Measurements from ENCODE around the gene MAP1LC3B2.

Gene MAP1LC3B2

DNA sequence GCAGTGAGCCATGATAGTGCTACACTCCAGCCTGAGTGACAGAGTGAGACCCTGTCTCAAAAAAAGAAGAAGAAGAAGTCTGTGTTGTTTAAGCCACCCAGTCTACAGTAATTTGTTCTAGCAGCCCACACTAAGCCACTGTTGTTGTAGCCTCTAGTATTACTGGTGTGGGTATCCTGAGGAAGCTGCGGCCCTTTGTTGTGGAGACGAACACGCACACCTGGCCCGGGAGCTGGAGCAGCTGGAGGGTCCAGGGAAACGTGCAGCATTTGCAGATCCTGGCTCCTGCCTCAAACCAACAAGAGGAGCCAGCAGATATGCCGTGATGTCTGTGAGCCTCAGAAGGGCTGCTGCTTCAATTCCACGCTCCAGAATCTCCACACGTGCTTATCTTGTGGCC is 65.3 kb downstream of the MAP1LC3B2 start:
- peaks cover 5% of the 10 kb centered on the region for H3K27me3 ChIP-seq (replicated peaks; ENCODE audit: control insufficient read depth, insufficient read depth, low read length)
- no peak overlapping the region for H3K9ac ChIP-seq (ENCODE audit: low read length)
- H3K4me1 ChIP-seq (ENCODE audit: control insufficient read depth, insufficient read depth, low read length) = peaks cover 10% of the 10 kb centered on the region
- H3K36me3 ChIP-seq (ENCODE audit: control insufficient read depth, insufficient read depth, low read length, severe bottlenecking) = no peaks in the 10 kb centered on the region
- DNase-seq (ENCODE audit: low read depth) = no peak
- peaks cover 20% of the 10 kb centered on the region for H3K9me3 ChIP-seq (ENCODE audit: control insufficient read depth, low read length)
- no peak overlapping the region for H3K4me3 ChIP-seq (ENCODE audit: low read length)

DNA sequence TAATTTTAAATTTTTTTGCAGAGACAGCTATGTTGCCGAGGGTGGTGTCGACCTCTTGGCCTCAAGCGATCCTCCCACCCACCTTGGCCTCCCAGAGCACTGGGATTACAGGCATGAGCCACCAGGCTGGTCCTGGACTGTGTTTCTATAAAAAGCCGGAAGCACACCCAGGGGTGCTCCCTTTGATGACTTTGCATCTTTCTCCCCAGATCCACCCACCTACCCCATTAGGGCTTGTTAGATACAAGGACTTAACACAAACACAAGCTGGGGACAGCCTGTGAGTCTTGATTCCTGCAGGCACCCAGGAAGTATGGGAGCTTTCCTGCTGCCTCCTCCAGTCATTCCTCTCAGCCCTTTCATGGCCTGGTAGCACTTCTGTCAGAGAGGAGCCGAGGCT is 67.0 kb downstream of the MAP1LC3B2 start:
- DNase-seq (ENCODE audit: low read depth) = no peak
- H3K9me3 ChIP-seq (ENCODE audit: control insufficient read depth, low read length) = peaks cover 20% of the 10 kb centered on the region
- no peak overlapping the region for H3K4me3 ChIP-seq (ENCODE audit: low read length)
- H3K36me3 ChIP-seq (ENCODE audit: control insufficient read depth, insufficient read depth, low read length, severe bottlenecking) = no peaks in the 10 kb centered on the region
- peaks cover 14% of the 10 kb centered on the region for H3K4me1 ChIP-seq (ENCODE audit: control insufficient read depth, insufficient read depth, low read length)
- H3K27me3 ChIP-seq (replicated peaks; ENCODE audit: control insufficient read depth, insufficient read depth, low read length) = no peaks in the 10 kb centered on the region
- H3K9ac ChIP-seq (ENCODE audit: low read length) = no peak overlapping the region

All from adipocyte (in vitro differentiated cells).